Measurements from ENCODE around the gene SLC25A15.

GRCh38 chr13:40818926-40819325 lies 29.5 kb downstream of the SLC25A15 start:
- TF ChIP-seq CTCF (IDR thresholded peaks at IDR 0.05) (no peak), EP300 (IDR thresholded peaks at IDR 0.05) (no peak)
